Astrocyte (in vitro differentiated cells and primary cell): ENCODE results near the gene CNN2. TPM values are rescaled to one million over a fixed set of nuclear protein-coding genes. Genes with fewer than 3 reads are reported as not detected.
A peak's percentile ranks its signal among the peaks of the same experiment; 100 is the strongest.

Experiments used
- DNase-seq: peaks from one replicate; pipeline ENCODE4 v3.0.0-alpha.2; 2010; ENCODE audit warnings: low read depth
- FAIRE-seq: peaks from 2 replicates; lab custom pipeline; 2011; peaks lifted over from hg19 to GRCh38; lab: Jason Lieb, UNC
- H2AFZ ChIP-seq: 2 replicates; pipeline ENCODE4 v1.6.0; 2012; ENCODE audit warnings: low read depth, low read length, inconsistent platforms
- H3K27ac ChIP-seq: 2 replicates; pipeline ENCODE4 v1.5.1; 2011; ENCODE audit warnings: low read depth, low read length, inconsistent platforms
- H3K27me3 ChIP-seq: 2 replicates; pipeline ENCODE4 v1.6.0; 2011; ENCODE audit warnings: low read length, inconsistent platforms; ENCODE audit not compliant: insufficient read depth
- H3K36me3 ChIP-seq: 2 replicates; pipeline ENCODE4 v1.5.1; 2011; ENCODE audit warnings: low read length, inconsistent platforms; ENCODE audit not compliant: insufficient read depth
- H3K4me1 ChIP-seq: 2 replicates; pipeline ENCODE4 v1.5.1; 2011; ENCODE audit warnings: low read length, inconsistent platforms; ENCODE audit not compliant: insufficient read depth
- H3K4me2 ChIP-seq: 2 replicates; pipeline ENCODE4 v1.6.0; 2012; ENCODE audit warnings: low read length, inconsistent platforms
- H3K4me3 ChIP-seq: 2 replicates; pipeline ENCODE4 v1.5.1; 2011; ENCODE audit warnings: low read depth, mild to moderate bottlenecking, low read length, inconsistent platforms; ENCODE audit not compliant: insufficient read depth
- H3K79me2 ChIP-seq: 2 replicates; pipeline ENCODE4 v1.6.0; 2012; ENCODE audit warnings: mild to moderate bottlenecking, low read length, inconsistent platforms; ENCODE audit not compliant: insufficient read depth
- H3K9ac ChIP-seq: 2 replicates; pipeline ENCODE4 v1.6.0; 2012; ENCODE audit warnings: mild to moderate bottlenecking, low read length, inconsistent platforms
- H3K9me3 ChIP-seq: 2 replicates; pipeline ENCODE4 v1.5.1; 2012; ENCODE audit warnings: low read depth, mild to moderate bottlenecking, low read length, inconsistent platforms; ENCODE audit not compliant: insufficient read depth
- H4K20me1 ChIP-seq: 2 replicates; pipeline ENCODE4 v1.6.0; 2012; ENCODE audit warnings: low read length, inconsistent platforms; ENCODE audit not compliant: insufficient read depth
- H3K27ac Mint-ChIP-seq: one replicate; pipeline ENCODE4 v1.8.0; 2021; ENCODE audit warnings: mild to moderate bottlenecking, mixed read lengths; ENCODE audit not compliant: unreplicated experiment
- H3K27me3 Mint-ChIP-seq: one replicate; pipeline ENCODE4 v1.8.0; 2021; ENCODE audit warnings: low read depth, mixed read lengths; ENCODE audit not compliant: unreplicated experiment
- H3K36me3 Mint-ChIP-seq: one replicate; pipeline ENCODE4 v1.8.0; 2021; ENCODE audit warnings: low read depth, mixed read lengths; ENCODE audit not compliant: unreplicated experiment
- H3K4me1 Mint-ChIP-seq: one replicate; pipeline ENCODE4 v1.8.0; 2021; ENCODE audit warnings: low read depth, mixed read lengths; ENCODE audit not compliant: unreplicated experiment
- H3K4me3 Mint-ChIP-seq: one replicate; pipeline ENCODE4 v1.8.0; 2021; ENCODE audit warnings: mild to moderate bottlenecking, moderate library complexity, mixed read lengths; ENCODE audit not compliant: unreplicated experiment
- H3K9me3 Mint-ChIP-seq: one replicate; pipeline ENCODE4 v1.8.0; 2021; ENCODE audit warnings: mild to moderate bottlenecking, mixed read lengths; ENCODE audit not compliant: unreplicated experiment
- CTCF ChIP-seq: IDR thresholded peaks from 2 replicates; pipeline ENCODE4 v1.5.1; 2011; ENCODE audit warnings: low read depth, mild to moderate bottlenecking, inconsistent platforms, low read length, moderate library complexity; ENCODE audit not compliant: insufficient read depth
- EZH2 ChIP-seq: IDR thresholded peaks from 2 replicates; pipeline ENCODE4 v1.6.1; 2012; ENCODE audit warnings: mild to moderate bottlenecking, low read length, inconsistent platforms; ENCODE audit not compliant: insufficient read depth
- total RNA-seq: library from RNA; stranded (reverse); gene quantifications from 2 replicates; pipeline ENCODE4 v1.2.1, GENCODE V29; 2021

Gene CNN2
- total RNA-seq, 1 donor from 2014 or later, result 819 TPM

- no peaks in the 10 kb centered on the region for H3K36me3 ChIP-seq
- DNase-seq (no peak), FAIRE-seq (no peak)
- no peaks in the 10 kb centered on the region for H4K20me1 ChIP-seq
- Mint-ChIP-seq H3K4me1 (no peaks in the 10 kb centered on the region), H3K27ac (no peak overlapping the region), H3K36me3 (peaks cover 17% of the 10 kb centered on the region), H3K9me3 (no peaks in the 10 kb centered on the region), H3K4me3 (peak overlapping the region; percentile 40), H3K27me3 (no peaks in the 10 kb centered on the region)
- H3K9ac ChIP-seq, result no peak overlapping the region
- no peaks in the 10 kb centered on the region for H3K4me1 ChIP-seq
- H3K4me3 ChIP-seq, result no peak overlapping the region
- no peaks in the 10 kb centered on the region for H3K79me2 ChIP-seq
- H3K9me3 ChIP-seq, result peaks cover 14% of the 10 kb centered on the region
- no peak overlapping the region for H3K27ac ChIP-seq
- H2AFZ ChIP-seq, result no peak overlapping the region
- TF ChIP-seq EZH2 (no peak), CTCF (no peak)
- H3K27me3 ChIP-seq, result no peaks in the 10 kb centered on the region
- H3K4me2 ChIP-seq, result no peak overlapping the region
Observed at GRCh38 chr19:1052349-1052975, 26.1 kb downstream of the CNN2 start.

- no peaks in the 10 kb centered on the region for H3K4me1 ChIP-seq
- Mint-ChIP-seq H3K4me1 (no peaks in the 10 kb centered on the region), H3K4me3 (peak overlapping the region; percentile 40), H3K36me3 (peaks cover 22% of the 10 kb centered on the region), H3K9me3 (no peaks in the 10 kb centered on the region), H3K27ac (no peak overlapping the region), H3K27me3 (no peaks in the 10 kb centered on the region)
- H3K9ac ChIP-seq, result no peak overlapping the region
- TF ChIP-seq EZH2 (no peak), CTCF (no peak)
- no peaks in the 10 kb centered on the region for H4K20me1 ChIP-seq
- FAIRE-seq (no peak), DNase-seq (no peak)
- no peak overlapping the region for H3K27ac ChIP-seq
- no peak overlapping the region for H2AFZ ChIP-seq
- no peaks in the 10 kb centered on the region for H3K79me2 ChIP-seq
- no peaks in the 10 kb centered on the region for H3K36me3 ChIP-seq
- no peak overlapping the region for H3K4me2 ChIP-seq
- no peak overlapping the region for H3K4me3 ChIP-seq
- no peaks in the 10 kb centered on the region for H3K27me3 ChIP-seq
- H3K9me3 ChIP-seq, result peaks cover 23% of the 10 kb centered on the region
Observed at GRCh38 chr19:1053176-1054101, 27.0 kb downstream of the CNN2 start.
